ENCODE results near the gene DBX1. TPM values are rescaled to one million over a fixed set of nuclear protein-coding genes. Genes with fewer than 3 reads are reported as not detected.
"Not testable (repeated sequence)": the region's sequence is repeated elsewhere in the genome, so short reads cannot be mapped to it uniquely, and the experiment has no call there.

The DBX1 gene
- total RNA-seq, 4 donors from 2014 or later: not detected

DNA sequence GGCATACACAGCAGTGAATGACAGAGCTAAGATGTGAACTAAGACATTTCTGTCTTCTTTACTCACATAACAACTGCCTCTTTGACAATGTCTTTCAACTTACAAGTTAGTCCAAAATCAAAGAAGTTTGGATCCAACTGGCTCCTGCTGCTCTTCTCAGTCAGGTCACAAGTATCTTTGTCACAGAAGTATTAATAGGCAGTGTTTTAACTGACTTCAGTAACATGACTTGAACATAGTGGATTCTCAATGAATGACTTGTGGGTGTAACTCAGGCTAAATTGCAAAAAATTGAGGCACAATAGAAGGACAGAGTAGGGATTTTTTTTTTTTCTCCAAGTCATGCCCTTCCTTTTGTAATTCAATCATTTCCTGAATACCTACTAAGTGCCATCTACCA lies 22.6 kb downstream of the DBX1 start:
- intact Hi-C loops (cut with DNase I): no loop called here
- TF ChIP-seq POLR2A (IDR thresholded peaks at IDR 0.05; ENCODE audit: low read depth): no peak
- H3K27ac ChIP-seq (replicated peaks in 1 of 4): no peak overlapping the region
- no peaks in the 10 kb centered on the region for H3K27me3 ChIP-seq
- H3K36me3 ChIP-seq: no peaks in the 10 kb centered on the region
- no peaks in the 10 kb centered on the region for H3K9me3 ChIP-seq
- H3K4me3 ChIP-seq: no peak overlapping the region
- peaks cover 0 to 1% (median under 1%) of the 10 kb centered on the region in 4 donors for H3K4me1 ChIP-seq
- DNase-seq (ENCODE audit: extremely low spot score): no peak

DNA sequence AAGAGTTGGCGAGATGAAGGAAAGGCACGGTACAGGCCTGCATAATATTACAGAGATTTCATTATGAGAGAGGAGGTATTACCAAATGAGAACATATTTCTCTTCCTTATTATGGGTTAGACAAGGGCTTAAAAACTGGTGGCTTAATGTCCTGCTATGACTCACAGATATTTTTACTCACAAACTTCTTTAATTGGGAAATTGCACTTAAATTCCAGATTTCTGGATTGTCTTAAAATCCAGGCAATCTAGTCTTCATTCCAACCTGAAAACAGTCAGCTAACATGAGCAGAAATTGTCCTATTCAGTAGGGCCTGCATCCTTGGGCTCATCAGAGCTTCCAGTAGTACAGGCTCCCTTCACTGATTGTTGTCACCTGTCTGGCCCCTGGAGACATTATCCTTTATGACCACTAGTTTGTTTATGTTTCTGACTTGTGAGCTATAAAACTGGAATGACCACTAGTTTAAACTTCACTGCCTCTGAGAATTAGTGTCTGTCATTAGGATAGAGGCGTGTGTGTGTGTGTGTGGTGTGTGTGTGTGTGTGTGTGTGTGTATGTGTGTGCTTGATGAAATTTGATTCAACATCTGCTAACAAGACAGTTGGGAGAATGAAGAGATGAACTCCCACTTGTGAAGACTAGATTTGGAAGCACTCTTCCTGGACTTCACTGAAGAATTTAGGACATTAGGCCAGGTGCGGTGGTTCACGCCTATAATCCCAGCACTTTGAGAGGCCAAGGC lies 25.1 kb downstream of the DBX1 start:
- WGBS: 91% methylated on average over 5 of the region's 5 CpGs
- Histone ChIP-seq H3K4me3 (no peak overlapping the region), H3K36me3 (no peaks in the 10 kb centered on the region), H3K27me3 (no peaks in the 10 kb centered on the region), H3K4me1 (peaks cover 8 to 14% (median 12%) of the 10 kb centered on the region in 4 donors), H3K9me3 (no peaks in the 10 kb centered on the region), H3K27ac (replicated peaks in 1 of 4) (no peak overlapping the region)
- no peak for DNase-seq (ENCODE audit: extremely low spot score)
- intact Hi-C loops (cut with DNase I): loop anchor here (5.0 kb wide), 1 partner anchor 578 kb away; no protein-coding TSS in a partner anchor
- TF ChIP-seq POLR2AphosphoS5 (IDR thresholded peaks at IDR 0.05) (no peak), POLR2A (IDR thresholded peaks at IDR 0.05; ENCODE audit: low read depth) (no peak), EP300 (IDR thresholded peaks at IDR 0.05) (no peak)
- TF ChIP-seq, protein P1, sequence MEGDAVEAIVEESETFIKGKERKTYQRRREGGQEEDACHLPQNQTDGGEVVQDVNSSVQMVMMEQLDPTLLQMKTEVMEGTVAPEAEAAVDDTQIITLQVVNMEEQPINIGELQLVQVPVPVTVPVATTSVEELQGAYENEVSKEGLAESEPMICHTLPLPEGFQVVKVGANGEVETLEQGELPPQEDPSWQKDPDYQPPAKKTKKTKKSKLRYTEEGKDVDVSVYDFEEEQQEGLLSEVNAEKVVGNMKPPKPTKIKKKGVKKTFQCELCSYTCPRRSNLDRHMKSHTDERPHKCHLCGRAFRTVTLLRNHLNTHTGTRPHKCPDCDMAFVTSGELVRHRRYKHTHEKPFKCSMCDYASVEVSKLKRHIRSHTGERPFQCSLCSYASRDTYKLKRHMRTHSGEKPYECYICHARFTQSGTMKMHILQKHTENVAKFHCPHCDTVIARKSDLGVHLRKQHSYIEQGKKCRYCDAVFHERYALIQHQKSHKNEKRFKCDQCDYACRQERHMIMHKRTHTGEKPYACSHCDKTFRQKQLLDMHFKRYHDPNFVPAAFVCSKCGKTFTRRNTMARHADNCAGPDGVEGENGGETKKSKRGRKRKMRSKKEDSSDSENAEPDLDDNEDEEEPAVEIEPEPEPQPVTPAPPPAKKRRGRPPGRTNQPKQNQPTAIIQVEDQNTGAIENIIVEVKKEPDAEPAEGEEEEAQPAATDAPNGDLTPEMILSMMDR (IDR thresholded peaks at IDR 0.05): no peak

DNA sequence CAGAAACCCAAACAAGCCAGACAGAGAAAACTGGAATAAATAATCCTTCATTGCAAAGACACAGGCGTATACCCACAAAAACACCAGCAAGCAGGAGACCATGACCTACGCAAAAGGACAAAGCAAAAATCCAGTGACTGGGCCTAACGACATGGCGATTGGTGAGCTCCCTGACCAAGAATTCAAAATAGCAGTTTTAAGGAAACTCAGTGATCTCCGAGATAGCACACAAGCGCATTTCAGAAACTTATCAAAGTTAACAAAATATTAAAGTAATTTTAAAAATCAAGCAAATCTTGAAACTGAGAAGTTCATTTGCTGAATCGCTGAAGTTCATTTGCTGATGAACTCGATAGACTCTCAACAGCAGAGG lies 27.6 kb downstream of the DBX1 start:
- WGBS: 45% methylated on average over 8 of the region's 8 CpGs
- Histone ChIP-seq H3K4me1 (peaks cover 8 to 14% (median 12%) of the 10 kb centered on the region in 4 donors), H3K9me3 (no peaks in the 10 kb centered on the region), H3K36me3 (no peaks in the 10 kb centered on the region), H3K27ac (replicated peaks in 1 of 4) (no peak overlapping the region), H3K4me3 (peak overlapping the region; percentile 52 to 63 (median 56)), H3K27me3 (no peaks in the 10 kb centered on the region)
- no peak for DNase-seq (ENCODE audit: extremely low spot score)
- intact Hi-C loops (cut with DNase I): loop anchor here (2.0 to 5.0 kb wide), 2 partner anchors 182 to 575 kb away; no protein-coding TSS in a partner anchor
- TF ChIP-seq EP300 (IDR thresholded peaks at IDR 0.05): no peak
- TF ChIP-seq POLR2AphosphoS5 (IDR thresholded peaks at IDR 0.05): no peak
- TF ChIP-seq POLR2A (IDR thresholded peaks at IDR 0.05; ENCODE audit: low read depth): no peak
- TF ChIP-seq, protein P1 (IDR thresholded peaks at IDR 0.05): no peak

DNA sequence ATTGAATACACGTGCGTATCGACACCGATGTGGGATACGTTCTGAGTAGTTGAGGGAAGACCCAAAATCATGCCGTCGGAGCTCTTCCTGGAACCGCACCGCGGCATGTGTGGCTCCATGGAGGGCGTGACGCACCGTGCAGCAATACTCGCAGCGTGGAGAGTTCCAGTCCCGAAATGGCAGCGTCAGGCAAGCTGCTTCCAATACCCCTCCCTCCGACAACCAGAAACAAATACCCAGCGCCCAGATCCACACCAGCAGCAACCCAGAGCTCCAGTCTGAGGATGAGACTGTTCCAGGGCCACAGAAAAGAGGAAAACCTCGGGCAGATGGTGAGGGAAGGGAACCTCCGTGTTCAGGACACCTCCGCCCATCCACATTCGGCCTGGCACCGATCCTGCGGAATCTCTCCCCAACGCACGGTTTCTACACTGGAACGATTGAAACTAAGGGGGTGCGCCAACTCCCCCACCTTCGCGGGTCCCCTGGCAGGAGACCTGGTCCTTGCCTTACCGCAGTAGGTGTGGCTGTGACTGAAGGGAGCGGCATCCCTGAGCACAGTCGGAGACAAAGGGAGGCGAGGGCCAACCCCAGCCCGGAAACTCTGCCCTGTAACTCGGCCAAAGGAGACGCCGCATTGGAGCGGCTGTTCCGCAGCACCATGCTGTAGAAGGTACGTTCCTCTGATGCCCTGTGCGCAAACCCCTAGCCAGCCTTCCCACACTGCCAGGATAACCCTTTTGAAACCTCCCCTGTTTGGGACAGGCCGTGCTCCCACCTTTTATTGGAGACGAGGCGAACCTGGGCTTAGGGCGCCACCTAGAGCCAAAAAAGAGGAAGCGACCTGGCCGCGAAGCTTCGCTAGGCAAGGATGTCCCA lies 28.2 kb downstream of the DBX1 start:
- no peaks in the 10 kb centered on the region for H3K9me3 ChIP-seq
- no peaks in the 10 kb centered on the region for H3K27me3 ChIP-seq
- intact Hi-C loops (cut with DNase I): loop anchor here (2.0 to 5.0 kb wide), 2 partner anchors 181 to 575 kb away; no protein-coding TSS in a partner anchor
- H3K4me1 ChIP-seq: peaks cover 8 to 14% (median 12%) of the 10 kb centered on the region in 4 donors
- H3K36me3 ChIP-seq: no peaks in the 10 kb centered on the region
- WGBS: 19% methylated on average over 39 of the region's 51 CpGs
- TF ChIP-seq EP300 (IDR thresholded peaks at IDR 0.05) (no peak), POLR2A (IDR thresholded peaks at IDR 0.05; ENCODE audit: low read depth) (no peak), POLR2AphosphoS5 (IDR thresholded peaks at IDR 0.05) (peak in 1 of 2 donors; percentile 15)
- TF ChIP-seq, protein P1 (IDR thresholded peaks at IDR 0.05): peak; percentile 86 to 92 (median 87)
- no peak overlapping the region for H3K27ac ChIP-seq (replicated peaks in 1 of 4)
- DNase-seq (ENCODE audit: extremely low spot score): no peak
- peak overlapping the region; percentile 52 to 63 (median 56) for H3K4me3 ChIP-seq

DNA sequence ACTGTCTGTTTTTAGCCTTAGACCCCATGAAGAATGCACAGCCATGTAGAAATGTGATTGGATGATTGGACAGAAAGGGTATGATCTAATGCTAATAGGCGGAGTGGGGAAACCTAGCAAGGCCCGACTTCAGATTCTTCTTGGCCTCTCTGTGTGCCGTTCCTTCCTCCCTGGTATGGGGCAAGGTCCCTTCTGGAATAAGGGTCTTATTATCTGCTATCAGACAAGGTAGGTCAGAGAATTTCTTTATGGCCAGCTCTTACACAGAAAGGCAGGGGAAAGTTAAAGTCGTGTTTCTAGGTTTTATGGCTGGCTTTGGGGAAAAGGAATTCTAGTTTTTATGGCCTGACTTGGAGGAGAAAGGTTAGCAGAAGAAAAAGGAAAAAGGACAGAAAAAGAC lies 30.6 kb downstream of the DBX1 start:
- intact Hi-C loops (cut with DNase I): loop anchor here (5.0 kb wide), 2 partner anchors 223 to 572 kb away; no protein-coding TSS in a partner anchor
- 91% methylated on average over 4 of the region's 4 CpGs for WGBS
- no peak overlapping the region for H3K4me3 ChIP-seq

DNA sequence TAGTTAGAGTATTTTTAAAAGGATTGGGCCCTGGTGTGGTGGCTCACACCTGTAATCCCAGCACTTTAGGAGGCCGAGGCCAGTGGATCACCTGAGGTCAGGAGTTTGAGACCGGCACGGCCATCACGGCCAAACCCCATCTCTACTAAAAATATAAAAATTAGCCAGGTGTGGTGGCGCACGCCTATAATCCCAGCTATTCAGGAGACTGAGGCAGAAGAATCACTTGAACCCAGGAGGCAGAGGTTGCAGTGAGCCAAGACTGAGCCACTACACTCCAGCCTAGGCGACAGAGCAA lies 31.8 kb downstream of the DBX1 start:
- intact Hi-C loops (cut with DNase I): loop anchor here (5.0 kb wide), 1 partner anchor 224 kb away; no protein-coding TSS in a partner anchor
- H3K4me3 ChIP-seq; H3K27ac ChIP-seq (replicated peaks in 1 of 4); H3K9me3 ChIP-seq; DNase-seq (ENCODE audit: extremely low spot score); H3K27me3 ChIP-seq; H3K36me3 ChIP-seq: not testable (repeated sequence)
- H3K4me1 ChIP-seq: peaks cover 8 to 14% (median 12%) of the 10 kb centered on the region in 4 donors
- WGBS: 86% methylated on average over 7 of the region's 7 CpGs

More for the DNA sequence above, 30.6 kb downstream of the DBX1 start:
- H3K27ac ChIP-seq (replicated peaks in 1 of 4): no peak overlapping the region
- TF ChIP-seq EP300 (IDR thresholded peaks at IDR 0.05) (no peak), POLR2AphosphoS5 (IDR thresholded peaks at IDR 0.05) (no peak), POLR2A (IDR thresholded peaks at IDR 0.05; ENCODE audit: low read depth) (no peak)
- TF ChIP-seq, protein P1 (IDR thresholded peaks at IDR 0.05): no peak
- H3K27me3 ChIP-seq: no peaks in the 10 kb centered on the region
- no peaks in the 10 kb centered on the region for H3K36me3 ChIP-seq
- no peaks in the 10 kb centered on the region for H3K9me3 ChIP-seq
- H3K4me1 ChIP-seq: peaks cover 8 to 14% (median 12%) of the 10 kb centered on the region in 4 donors
- DNase-seq (ENCODE audit: extremely low spot score): no peak

Measured in esophagus muscularis mucosa (tissue), 4 donors.